HL-60/S4 treated with phorbol 12-myristate 13-acetate at 8.2 ng/mL for 4 days and 3 days (cell line): Measurements from ENCODE around the gene ATP2B2.

Experiments used
- in situ Hi-C: fragments of 300-500 bp; cut with MboI; formaldehyde crosslinking; loops from 2 replicates; pipeline ENCODE4 v1.15.0; 2022; ENCODE audit warnings: low sequenced_read_pairs

Gene ATP2B2

GRCh38 chr3:10405816-10406215, 99.6 kb downstream of the ATP2B2 start:
- in situ Hi-C loops, result no loop called here

GRCh38 chr3:10404876-10405275, 100.5 kb downstream of the ATP2B2 start:
- in situ Hi-C loops, result no loop called here

GRCh38 chr3:10404377-10404776, 101.0 kb downstream of the ATP2B2 start:
- in situ Hi-C loops, result no loop called here

GRCh38 chr3:10401990-10402761, 103.2 kb downstream of the ATP2B2 start:
- in situ Hi-C loops, result no loop called here

- in situ Hi-C loops, result no loop called here
Measured at GRCh38 chr3:10400749-10401495, 104.5 kb downstream of the ATP2B2 start.

DNA sequence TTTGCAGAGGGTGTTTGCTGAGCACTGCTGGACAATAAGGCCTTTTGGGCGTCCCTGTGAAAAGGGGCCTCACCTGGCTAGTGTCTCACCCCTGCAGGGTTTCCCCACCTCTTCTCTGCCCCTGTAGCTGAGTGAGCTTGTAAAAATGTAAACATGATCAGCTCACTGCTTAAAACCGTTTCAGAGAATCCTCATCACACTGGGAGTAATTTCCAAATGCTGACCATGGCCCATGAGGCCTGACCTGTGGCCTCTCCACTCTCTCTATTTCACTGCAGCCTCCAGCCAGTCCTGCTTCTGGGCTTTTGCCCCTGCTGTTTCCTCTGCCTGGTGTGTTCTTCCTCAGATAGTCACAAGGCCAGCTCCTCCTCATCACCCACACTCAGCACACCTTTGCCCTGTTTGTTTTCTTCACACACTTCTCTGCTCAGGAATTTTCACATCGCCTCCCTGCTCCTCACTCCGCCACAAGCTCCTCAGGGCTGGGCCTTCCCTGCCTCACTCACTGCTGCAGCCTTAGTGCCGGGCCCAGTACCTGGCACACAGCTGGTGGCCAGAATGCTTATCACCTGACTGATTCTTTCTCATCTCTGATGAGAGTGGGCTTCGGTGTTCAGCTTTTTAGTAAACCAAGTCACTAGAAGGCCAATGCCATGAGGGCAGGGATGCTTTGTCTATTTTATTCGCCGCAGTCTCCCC, 105.2 kb downstream of the ATP2B2 start:
- in situ Hi-C loops, result no loop called here

GRCh38 chr3:10399634-10400033, 105.8 kb downstream of the ATP2B2 start:
- in situ Hi-C loops, result no loop called here

DNA sequence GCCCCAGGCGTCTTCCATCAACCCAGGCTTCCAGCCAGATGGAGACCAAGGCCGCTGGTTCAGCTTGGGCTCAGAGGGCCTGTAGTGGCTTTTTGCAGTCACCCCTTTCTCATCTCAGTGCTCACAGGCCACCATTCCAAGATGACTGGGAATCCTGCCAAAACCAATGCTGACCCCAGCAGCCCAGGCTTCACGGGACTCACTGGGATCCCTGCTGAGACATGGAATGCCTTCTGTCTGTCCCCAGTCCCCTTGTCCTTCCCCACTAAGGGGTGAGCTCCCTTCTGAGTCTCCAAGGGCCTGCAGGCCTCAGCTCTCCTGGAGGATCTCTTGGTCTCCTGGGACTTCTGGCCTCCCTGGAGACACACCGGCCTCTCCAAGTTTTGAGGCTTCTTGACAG, 107.0 kb downstream of the ATP2B2 start:
- in situ Hi-C loops, result no loop called here

DNA sequence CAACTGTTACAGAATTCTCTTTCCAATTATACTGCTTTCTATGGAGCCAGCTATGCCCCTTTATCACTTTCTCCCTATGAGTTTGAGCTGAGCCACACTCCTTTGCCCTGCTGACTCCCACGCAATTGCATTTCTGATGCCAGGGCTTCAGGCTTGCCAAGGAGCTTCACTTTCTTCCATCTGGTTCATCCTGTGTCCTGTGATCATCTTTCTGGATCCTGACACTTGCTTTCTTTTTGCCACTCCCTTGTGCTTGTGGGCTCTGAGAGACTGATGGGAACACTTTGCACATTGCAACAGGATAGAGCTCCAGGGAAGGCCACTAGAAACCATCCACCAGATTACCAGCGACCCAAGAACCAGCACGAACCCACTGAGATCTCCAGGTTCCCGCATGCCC, 107.5 kb downstream of the ATP2B2 start:
- in situ Hi-C loops, result no loop called here

- in situ Hi-C loops, result no loop called here
Measured at GRCh38 chr3:10396931-10397330, 108.5 kb downstream of the ATP2B2 start.

DNA sequence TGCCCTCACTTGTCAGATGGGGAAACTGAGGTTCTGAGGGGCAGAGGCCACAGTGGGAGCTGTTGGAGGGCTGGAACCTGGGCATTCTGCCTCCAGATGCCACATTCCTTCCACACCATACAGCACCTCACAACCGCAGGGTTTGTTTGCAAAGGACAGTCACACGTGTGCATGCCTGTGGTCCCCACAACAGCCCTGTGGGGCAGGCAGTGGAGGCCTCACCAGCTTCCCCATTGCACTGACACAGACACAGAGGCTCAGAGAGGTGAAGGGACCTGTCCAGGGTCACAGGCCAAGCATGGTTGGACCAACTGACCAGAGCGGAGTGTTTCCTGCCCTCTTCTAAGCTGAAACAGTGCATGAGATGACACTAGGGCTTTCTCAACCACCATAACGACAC, 109.3 kb downstream of the ATP2B2 start:
- in situ Hi-C loops, result no loop called here

- in situ Hi-C loops, result no loop called here
Measured at GRCh38 chr3:10395671-10396070, 109.7 kb downstream of the ATP2B2 start.

- in situ Hi-C loops, result no loop called here
Measured at GRCh38 chr3:10395196-10395595, 110.2 kb downstream of the ATP2B2 start.

GRCh38 chr3:10394491-10395025, 110.8 kb downstream of the ATP2B2 start:
- in situ Hi-C loops, result no loop called here

GRCh38 chr3:10393514-10393913, 111.9 kb downstream of the ATP2B2 start:
- in situ Hi-C loops, result no loop called here

GRCh38 chr3:10392906-10393461, 112.4 kb downstream of the ATP2B2 start:
- in situ Hi-C loops, result no loop called here

GRCh38 chr3:10392244-10392643, 113.1 kb downstream of the ATP2B2 start:
- in situ Hi-C loops, result no loop called here

- in situ Hi-C loops, result no loop called here
Measured at GRCh38 chr3:10391391-10391790, 114.0 kb downstream of the ATP2B2 start.

- in situ Hi-C loops, result no loop called here
Measured at GRCh38 chr3:10390641-10391373, 114.6 kb downstream of the ATP2B2 start.

GRCh38 chr3:10389995-10390394, 115.4 kb downstream of the ATP2B2 start:
- in situ Hi-C loops, result no loop called here
